Left renal pelvis (tissue), 4 donors: ENCODE measurements around the gene SLC11A1. TPM values are rescaled to one million over a fixed set of nuclear protein-coding genes. Genes with fewer than 3 reads are reported as not detected.
A peak's percentile ranks its signal among the peaks of the same experiment; 100 is the strongest.

ENCODE experiments used
- DNase-seq, 4 donors: peaks; one replicate each; pipeline ENCODE4 v3.0.0-alpha.2; 2013; ENCODE audit warnings: low read depth in 4 of 4, low spot score in 3 of 4
- polyA plus RNA-seq, 4 donors: library from polyadenylated mRNA; unstranded; fragments of 120-200 nt; gene quantifications; one replicate each; pipeline ENCODE4 v1.2.1, GENCODE V29; 2013; ENCODE audit not compliant: insufficient read length in 4 of 4

Gene SLC11A1
- polyA plus RNA-seq, 4 donors, result 0.57 to 1.5 (median 1.0) TPM

DNA sequence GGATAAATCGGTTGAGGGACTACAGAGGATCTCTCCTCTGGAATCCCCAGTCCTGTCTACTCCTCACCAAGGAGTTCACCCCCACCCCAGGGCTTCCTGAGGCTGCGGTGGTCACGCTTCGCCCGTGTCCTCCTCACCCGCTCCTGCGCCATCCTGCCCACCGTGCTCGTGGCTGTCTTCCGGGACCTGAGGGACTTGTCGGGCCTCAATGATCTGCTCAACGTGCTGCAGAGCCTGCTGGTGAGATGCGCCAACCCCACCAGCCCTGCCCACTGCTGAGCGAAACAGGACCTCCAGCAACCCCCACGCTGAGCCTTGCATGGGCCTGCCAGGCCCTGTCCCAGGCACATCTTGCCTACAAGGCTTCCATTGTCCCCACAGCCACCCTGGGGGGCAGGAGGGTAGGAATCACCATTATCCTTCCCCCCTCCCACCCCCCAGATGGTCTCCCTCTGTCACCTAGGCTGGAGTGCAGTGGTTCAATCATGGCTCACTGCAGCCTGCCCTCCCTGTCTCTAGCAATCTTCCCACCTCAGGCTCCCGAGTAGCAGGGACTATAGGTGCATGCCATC, 10.9 kb downstream of the SLC11A1 start:
- no peak for DNase-seq

DNA sequence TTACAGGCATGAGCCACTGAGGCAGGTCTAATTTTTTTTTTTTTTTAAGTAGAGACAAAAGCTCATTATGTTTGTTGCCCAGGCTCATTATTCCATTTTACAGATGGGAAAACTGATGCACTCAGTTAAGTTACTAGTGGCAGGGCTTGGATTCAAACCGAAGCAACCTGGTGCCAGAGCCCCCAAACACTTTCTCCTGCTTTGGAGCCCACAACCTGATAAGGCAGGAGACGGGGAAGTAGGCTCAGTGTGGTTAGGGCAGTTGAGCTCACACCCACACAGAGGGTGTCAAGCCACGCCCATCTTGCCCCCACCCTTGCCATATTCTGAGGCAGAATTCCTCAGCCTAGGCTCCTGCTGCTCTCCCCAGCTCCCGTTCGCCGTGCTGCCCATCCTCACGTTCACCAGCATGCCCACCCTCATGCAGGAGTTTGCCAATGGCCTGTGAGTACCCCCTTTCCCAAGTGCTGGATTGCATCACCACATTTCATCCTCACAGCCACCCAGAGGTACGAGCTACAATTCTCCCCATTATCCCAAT, 11.7 kb downstream of the SLC11A1 start:
- no peak for DNase-seq

DNA sequence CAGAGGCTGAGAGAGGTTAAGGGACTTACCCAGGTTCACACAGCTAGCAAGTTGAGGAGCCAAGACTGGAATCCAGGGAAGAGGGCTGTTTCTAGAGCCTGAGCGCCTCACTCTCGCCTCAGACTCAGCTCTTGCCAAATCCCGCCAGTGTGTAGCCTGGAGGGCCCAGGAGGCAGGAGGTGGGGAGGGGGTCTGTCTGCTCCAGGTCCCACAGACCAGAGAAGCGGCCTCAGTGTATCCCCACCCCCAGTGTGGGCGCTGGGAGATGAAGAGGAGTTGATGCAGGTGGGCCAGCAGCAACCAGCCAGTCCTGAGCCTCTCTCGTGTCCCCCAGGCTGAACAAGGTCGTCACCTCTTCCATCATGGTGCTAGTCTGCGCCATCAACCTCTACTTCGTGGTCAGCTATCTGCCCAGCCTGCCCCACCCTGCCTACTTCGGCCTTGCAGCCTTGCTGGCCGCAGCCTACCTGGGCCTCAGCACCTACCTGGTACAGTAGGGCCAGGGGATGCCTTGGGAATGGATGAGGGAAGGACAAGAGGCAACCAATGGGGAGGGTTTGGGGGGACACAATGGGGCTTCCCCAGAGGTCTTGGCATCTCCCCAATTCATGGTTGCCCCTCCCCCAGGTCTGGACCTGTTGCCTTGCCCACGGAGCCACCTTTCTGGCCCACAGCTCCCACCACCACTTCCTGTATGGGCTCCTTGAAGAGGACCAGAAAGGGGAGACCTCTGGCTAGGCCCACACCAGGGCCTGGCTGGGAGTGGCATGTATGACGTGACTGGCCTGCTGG, 12.4 kb downstream of the SLC11A1 start:
- DNase-seq, result no peak

DNA sequence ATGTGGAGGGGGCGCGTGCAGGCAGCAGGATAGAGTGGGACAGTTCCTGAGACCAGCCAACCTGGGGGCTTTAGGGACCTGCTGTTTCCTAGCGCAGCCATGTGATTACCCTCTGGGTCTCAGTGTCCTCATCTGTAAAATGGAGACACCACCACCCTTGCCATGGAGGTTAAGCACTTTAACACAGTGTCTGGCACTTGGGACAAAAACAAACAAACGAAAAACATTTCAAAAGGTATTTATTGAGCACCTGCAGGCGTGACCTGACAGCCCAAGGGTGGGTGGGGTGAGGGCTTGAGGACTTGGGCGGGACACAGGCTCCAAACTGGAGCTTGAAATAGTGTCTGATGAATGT, 13.0 kb downstream of the SLC11A1 start:
- DNase-seq, result no peak

DNA sequence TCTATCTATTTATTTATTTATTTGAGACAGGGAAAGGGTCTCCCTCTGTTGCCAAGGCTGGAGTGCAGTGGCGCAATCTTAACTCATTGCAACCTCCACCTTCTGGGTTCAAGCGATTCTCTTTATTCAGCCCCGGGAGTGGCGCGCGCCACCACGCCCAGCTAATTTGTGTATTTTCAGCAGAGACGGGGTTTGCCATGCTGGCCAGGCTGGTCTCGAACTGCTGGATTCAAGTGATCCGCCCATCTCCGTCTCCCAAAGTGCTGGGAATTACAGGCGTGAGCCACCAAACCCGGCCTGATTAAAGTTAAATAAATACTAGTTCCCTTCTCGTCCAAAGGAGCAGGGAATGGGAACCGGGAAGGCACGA, 13.4 kb downstream of the SLC11A1 start:
- DNase-seq, result no peak

DNA sequence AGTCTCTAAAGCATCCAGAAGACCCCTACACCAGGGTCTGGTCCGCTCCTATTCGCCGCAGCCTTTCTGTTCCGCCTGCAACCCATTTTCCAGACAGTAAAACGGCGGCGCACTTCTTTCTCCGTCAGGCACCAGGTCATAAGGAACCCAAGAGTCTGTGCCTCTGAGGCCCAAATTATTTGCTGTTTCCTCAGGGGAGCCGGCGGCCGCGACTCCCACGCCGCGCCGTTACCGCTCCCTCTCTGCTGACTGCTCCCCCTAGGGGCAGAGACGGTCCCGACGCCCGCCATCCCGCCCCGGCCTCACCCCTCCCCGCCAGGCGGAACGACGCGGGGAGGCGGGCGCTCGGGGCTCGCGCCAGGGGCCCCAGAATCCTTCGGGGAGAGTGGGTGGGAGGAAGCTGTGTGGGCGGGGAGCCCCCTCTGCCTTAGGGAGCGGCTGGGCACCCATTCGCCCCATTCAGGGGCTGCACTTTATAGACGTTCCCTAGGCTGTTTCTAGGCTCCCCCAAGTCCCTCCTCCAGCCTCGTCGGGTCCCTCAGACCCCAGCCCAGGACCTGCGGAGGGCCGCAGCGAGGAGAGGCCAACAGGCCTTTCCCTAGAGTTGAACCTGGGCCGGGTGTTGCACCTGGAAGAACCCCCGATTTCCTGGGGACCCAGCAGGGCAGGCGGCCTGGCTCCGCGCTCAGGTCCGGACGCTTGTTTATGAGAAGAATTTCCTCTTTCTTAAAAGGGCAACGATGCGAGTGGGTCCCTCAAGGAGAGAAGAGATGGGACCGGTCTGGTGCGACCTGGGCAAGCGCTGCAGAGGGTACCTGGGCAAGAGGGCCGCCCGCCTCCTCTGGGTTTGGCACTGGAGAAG, 14.0 kb downstream of the SLC11A1 start:
- peak; percentile 94 to 96 (median 94) for DNase-seq

DNA sequence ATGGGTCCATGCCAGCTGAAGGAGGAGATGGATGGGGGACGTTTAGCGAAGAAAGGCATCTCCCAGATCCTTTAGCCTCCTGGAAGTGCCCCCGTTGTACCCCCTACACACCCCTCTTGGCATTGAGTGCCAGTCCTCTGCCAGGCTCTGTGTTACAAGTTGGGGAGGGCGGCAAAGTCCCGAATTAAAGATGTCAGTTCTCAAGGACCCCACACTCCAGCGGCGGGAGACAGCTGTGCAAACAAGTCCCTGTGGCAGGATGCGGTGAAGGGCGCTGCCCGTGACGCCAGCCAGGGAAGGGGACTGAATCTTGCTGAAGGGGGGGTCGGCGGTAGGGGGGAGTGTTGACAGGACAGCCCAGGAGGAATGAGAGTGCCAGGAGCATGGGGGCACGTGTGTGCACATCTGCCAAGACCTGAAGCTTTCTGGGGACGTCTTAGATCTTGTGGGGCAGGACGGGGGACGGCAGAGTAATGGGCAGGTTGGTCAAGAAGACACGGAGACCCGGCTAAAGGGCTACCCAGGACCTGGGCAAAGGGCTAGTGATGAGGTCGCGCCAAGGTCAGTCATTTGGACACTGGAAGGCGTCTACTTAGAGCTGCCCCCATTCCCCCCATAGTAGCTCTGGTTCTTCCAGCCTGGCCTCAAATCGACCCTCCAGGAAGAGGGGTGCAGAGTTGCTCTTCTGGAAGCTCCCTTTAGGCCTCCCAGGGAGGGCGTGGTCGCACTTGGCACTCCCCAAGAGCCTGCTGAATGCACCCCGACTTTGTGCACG, 14.8 kb downstream of the SLC11A1 start:
- DNase-seq, result no peak

DNA sequence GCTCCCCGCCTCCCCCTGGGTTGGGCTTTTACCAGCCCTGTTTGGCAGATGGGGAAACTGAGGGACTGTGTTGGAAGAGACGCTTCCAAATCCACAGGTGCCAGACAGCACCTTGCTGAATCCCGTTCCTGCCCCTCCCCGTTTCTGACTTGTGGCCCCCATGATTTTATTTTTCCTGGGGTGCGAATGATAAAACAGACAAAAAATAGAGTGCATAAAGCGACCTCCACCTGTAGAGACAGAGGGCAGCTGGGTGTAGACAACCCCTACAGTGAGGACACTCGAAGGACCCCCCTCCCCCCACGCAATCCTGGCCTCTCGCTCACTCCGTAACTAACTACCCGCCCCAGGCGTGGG, 15.4 kb downstream of the SLC11A1 start:
- no peak for DNase-seq

DNA sequence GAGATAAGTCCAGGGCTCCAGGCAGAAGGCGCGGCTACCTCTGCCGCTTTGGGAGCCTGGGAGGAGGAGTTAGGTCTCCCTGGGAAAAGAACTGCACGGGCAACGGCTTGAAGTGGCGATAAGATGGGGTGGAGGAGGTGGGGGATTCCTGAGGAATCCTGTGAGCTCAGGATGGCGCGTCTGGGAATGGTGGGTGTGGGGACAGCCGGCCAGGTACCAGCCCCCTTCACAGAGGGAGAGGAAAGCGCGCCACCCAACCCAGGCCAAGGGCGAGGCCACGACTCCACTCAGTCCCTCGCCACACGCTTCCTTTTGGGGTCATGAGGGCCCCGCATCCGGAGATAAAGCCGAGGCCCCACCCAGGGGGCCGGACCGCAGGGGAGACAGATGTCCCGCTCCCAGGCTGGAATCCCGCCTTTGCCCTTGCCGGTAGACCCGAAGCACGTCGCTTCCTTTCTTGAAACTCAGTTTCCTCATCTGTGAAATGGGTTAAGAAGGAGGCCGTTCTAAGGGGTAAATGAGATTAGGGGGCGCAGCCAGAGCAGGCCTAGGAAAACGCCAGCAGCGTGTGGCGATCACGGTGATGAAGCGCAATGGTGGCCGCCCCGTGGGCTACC, 15.9 kb downstream of the SLC11A1 start:
- no peak for DNase-seq

DNA sequence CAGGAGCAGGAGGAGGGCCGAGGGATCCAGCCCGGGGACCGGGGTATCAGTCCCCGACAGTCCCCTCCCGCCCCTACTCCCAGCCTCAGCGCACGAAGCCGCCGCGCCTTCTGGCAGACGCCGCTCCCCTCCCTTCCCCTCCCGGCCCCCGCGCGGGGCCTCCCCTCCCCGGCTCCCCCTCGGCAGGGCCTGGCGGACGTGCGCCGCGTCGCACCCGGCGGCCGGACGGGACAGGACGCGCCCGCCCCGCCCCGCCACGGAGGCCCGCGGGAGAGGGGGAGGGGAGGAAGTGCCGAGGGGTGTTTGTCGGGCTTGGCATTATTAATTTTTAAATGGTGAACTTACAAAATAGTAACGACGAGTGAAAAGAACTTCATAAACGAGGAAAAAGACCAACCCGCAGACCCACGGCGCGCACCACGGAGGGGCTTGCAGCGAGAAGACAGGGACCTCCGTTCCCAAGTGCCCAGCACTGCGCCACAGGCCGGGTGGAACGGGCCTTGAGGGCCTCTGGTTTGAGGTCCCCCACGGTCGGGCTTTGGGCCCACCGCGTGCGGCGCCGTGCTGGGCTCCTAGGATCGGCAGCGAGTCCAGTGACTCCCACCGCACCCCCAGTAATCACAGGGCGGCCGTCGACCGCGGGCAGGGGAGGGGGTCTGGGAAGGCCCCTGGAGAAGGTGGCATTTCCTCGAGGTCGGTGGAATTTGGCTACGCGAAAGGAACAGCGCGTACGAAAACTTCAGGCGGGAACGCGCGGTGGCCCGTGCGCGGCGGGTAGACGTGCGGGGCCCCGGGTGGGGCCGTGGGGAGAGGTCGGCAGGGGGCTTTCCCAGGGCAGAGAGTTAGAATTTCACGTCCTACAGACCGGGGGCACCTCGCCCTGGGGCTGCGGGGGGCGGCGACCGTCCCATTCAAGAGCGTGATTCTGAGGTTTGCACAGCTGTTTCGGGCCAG, 16.6 kb downstream of the SLC11A1 start:
- DNase-seq, result no peak

DNA sequence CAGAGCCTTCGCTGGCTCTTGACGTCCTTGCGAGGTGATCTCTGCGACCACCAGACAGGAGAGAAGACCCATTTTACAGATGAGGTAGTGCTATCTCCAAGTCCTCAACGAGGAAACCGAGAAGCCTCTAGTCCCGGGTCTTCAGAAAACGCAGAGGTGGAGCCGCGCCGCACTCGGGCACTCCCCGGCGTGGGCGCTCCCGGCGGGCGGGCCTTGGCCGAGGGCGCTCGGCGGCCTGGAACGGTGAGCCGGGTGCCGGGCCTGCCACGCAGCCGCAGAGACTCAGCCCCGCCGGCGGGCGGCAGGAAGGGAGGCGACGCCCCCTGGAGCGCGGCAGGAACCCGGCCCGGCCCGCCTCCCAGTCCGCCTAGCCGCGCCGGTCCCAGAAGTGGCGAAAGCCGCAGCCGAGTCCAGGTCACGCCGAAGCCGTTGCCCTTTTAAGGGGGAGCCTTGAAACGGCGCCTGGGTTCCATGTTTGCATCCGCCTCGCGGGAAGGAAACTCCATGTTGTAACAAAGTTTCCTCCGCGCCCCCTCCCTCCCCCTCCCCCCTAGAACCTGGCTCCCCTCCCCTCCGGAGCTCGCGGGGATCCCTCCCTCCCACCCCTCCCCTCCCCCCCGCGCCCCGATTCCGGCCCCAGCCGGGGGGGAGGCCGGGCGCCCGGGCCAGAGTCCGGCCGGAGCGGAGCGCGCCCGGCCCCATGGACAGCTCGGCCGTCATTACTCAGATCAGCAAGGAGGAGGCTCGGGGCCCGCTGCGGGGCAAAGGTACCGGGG, 17.5 kb downstream of the SLC11A1 start, which contains the start of gene CTDSP1:
TSS of gene CTDSP1 (plus strand) at position 478 of the 776 bp plus-strand sequence. CDS start at position 701, 223 bp downstream.
- DNase-seq, result peak in 3 of 4 donors; percentile 96 to 98 (median 96)

DNA sequence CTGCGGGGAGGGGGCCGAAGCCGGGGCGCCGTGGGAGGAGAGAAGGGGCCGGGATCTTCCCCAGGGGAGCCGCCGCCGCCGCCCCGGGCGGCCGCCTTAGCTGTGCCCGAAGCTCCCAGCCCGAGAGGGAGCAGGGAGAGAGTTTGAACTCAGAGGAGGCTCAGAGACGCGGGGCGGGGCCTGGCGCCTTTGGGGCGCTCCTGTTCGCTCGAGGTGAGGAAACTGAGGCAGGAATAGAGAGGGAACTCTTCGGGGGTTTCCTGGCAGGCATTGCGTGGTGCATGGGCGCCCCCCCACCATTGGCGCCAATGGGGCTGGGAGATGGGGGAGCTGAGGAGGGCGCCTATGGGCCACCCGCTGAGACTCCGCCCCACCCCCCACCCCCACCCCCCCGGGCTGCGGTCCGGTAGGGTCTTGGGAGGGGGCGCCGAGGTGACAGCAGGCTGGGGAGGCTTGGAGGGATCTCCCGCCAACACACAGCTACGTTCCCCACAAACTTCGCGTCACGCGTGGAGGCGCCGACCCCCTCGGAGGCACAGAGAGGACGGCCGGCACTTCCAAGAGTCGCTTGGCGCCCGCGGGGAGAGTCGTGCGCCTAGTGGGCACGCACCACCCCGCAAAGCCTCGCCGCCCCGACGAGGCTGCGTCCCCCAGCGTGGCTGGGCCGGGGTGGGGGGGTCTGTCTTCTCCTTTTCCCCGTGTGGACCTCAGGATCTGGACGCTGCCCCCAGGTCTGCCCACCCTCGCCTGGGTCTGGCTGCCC, 18.3 kb downstream of the SLC11A1 start:
- DNase-seq, result no peak

DNA sequence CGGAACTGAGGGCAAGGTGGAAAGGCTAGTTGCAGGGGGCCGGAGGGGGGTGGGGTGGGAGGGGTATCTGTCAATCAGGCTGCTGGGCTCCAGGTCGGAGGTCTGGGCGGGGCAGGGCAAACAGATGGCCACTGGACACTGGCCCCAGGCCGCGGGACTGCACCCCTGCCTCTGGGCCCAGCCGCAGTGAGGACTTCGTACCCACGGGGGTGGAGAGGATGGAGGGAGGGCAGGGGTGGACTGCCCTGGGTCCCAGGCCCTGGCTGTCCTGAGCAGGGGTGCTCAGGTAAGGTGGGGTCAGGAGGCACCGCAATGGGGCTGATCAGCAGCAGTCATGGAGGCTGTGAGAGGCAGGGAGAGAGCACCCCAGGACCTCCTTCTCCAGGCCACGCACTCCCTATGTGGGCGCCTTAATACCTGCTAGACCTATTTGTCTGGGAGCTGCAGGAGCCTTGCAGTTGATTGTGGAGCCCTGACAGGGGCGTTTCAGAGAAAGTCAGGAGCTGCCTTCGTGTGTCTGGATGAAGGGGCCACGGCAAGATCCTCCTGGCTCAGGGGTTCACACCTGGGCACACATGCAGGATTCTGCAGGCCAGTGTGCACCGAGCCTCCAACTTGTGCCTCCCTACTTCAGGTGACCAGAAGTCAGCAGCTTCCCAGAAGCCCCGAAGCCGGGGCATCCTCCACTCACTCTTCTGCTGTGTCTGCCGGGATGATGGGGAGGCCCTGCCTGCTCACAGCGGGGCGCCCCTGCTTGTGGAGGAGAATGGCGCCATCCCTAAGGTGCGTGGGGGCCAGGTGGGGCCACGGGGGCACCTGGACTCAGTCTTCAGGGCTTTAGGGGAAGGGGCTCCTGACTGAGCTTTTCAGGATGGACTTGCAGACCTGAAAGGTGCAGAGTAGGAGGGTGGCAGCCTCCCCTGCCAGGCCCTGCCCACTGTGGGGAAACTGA, 19.1 kb downstream of the SLC11A1 start:
- DNase-seq, result no peak

DNA sequence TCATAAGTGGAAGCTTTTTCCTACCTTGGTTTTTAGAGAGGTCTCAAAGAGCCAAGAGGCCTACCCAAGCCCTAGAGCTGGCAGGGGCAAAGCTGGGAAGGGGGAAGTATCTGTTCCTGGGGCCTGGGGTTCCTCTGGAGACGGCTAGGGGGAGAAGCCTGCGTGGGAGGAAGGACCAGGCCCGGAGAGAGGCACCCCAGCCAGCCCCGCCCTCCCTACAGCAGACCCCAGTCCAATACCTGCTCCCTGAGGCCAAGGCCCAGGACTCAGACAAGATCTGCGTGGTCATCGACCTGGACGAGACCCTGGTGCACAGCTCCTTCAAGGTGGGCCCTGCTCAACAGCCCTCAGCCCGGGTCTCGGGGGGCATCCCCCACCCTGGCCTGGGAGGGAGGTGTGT, 19.8 kb downstream of the SLC11A1 start:
- no peak for DNase-seq

DNA sequence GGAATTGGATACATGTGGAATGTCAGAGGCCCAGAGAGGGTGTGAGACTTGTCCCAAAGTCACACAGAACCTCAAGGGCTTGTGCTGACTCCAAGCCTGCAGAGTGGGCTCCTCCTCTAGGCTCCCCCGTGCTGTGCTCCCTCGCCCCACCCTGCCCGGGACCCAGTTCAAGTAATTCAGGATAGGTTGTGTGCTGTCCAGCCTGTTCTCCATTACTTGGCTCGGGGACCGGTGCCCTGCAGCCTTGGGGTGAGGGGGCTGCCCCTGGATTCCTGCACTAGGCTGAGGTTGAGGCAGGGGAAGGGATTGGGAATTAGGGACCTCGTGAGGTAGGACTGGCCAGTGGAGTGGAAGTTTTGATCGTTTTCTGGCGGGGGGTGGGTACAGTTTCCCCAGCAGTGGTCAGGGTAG, 20.4 kb downstream of the SLC11A1 start:
- no peak for DNase-seq

DNA sequence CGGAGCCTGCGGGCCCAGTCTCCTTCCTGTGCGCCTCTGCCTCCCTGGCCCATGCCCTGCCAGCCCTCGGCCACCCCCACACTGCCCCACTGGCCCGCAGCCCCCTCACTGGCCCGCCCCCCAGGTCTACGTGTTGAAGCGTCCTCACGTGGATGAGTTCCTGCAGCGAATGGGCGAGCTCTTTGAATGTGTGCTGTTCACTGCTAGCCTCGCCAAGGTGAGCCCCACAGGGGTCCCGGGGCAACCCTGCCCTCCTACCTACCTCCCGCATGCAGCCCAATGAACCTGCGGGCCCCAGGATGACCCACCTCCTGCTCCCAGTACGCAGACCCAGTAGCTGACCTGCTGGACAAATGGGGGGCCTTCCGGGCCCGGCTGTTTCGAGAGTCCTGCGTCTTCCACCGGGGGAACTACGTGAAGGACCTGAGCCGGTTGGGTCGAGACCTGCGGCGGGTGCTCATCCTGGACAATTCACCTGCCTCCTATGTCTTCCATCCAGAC, 20.9 kb downstream of the SLC11A1 start:
- DNase-seq, result no peak
